GM12801 (cell line): ENCODE results near the gene DRD4.

Experiments used
- TF ChIP-seq, protein P1 (sequence below): IDR thresholded peaks from one replicate; pipeline ENCODE4 v1.5.1; 2011; ENCODE audit warnings: control low read depth; ENCODE audit not compliant: insufficient read length; ENCODE audit errors: extremely low read depth

The DRD4 gene

DNA sequence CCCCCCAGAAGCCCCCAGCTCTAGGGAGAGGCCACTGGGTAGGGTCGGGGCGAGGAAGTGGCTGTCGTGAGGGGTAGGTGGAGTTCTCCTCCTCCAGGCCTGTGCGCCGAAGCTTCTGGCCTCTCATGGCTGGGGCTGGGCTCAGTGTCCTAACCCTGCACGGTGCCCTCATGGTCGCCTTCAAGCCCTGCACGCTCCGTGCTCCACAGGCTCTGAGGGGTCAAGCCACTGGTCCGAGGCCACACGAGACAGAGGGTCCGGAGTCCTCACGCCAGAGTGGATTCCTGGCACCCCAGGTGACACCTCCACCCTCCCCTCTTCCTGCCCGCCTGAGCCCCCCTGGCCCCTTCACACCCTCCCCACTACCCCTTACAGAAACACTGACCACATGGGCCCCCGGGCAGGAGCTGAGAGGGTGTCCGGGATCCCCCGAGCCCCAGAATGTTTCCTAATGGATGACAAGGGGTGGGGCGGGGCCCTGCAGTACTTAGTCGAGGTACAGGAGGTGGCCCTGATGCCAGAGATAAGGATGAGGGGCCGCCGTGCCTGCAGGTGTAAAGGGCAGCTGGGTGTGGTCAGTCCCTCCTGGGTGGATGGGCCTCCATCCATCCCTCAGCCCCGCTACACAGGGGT is 11.3 kb upstream of the DRD4 start:
- TF ChIP-seq, protein P1, sequence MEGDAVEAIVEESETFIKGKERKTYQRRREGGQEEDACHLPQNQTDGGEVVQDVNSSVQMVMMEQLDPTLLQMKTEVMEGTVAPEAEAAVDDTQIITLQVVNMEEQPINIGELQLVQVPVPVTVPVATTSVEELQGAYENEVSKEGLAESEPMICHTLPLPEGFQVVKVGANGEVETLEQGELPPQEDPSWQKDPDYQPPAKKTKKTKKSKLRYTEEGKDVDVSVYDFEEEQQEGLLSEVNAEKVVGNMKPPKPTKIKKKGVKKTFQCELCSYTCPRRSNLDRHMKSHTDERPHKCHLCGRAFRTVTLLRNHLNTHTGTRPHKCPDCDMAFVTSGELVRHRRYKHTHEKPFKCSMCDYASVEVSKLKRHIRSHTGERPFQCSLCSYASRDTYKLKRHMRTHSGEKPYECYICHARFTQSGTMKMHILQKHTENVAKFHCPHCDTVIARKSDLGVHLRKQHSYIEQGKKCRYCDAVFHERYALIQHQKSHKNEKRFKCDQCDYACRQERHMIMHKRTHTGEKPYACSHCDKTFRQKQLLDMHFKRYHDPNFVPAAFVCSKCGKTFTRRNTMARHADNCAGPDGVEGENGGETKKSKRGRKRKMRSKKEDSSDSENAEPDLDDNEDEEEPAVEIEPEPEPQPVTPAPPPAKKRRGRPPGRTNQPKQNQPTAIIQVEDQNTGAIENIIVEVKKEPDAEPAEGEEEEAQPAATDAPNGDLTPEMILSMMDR: no peak

- TF ChIP-seq, protein P1: no peak
Measured at GRCh38 chr11:626475-627307, 10.4 kb upstream of the DRD4 start, which contains the start of gene SCT. Gene SCT, minus strand, starts transcription at chr11:627181. Its CDS starts 38 bp downstream, at chr11:627143.

DNA sequence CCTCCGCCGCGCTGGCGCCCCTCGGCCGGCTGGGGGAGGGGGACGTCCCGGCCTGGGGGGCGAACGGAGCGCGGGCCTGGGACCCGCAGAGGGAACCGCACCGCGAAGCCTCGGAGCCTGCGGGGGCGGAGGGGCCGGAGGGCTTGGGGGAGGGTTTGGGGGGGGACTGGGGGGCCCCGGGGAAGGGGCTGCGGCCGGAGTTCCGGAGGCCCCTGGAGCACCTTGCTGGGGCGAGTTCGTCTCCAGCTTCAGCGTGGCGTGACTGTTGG is 9.8 kb upstream of the DRD4 start:
- TF ChIP-seq, protein P1: no peak

GRCh38 chr11:628056-628455 is 9.0 kb upstream of the DRD4 start:
- TF ChIP-seq, protein P1: no peak

GRCh38 chr11:629237-629583 is 7.9 kb upstream of the DRD4 start:
- TF ChIP-seq, protein P1: no peak

DNA sequence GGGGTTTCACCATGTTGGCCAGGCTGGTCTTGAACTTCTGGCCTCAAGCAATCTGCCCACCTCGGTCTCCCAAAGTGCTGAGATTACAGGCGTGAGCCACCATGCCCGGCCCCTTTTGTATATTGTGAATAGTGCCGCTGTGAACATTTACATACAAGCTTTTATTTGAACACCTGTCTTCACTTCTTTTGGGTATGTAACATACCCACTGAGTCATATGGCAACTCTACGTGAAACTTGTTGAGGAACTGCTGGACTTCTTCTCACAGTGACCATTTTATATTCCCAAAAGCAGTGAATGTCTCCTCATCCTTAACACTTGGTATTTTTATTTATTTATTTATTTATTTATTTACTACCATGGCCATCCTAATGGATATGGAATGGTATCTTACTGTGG is 6.2 kb upstream of the DRD4 start:
- TF ChIP-seq, protein P1: no peak

- TF ChIP-seq, protein P1: no peak
Measured at GRCh38 chr11:635945-636510, 1.0 kb upstream of the DRD4 start.
